Activated CD4-positive, alpha-beta memory T cell treated with anti-CD3 and anti-CD28 coated beads for 36 hours (primary cell): ENCODE data around the gene FBLN1. TPM values are rescaled to one million over a fixed set of nuclear protein-coding genes. Genes with fewer than 3 reads are reported as not detected.
"Not testable (repeated sequence)": the region's sequence is repeated elsewhere in the genome, so short reads cannot be mapped to it uniquely, and the experiment has no call there.

Source experiments
- CTCF ChIA-PET: fragments of 350-600 bp; sonication (Branson Sonifier 250); formaldehyde crosslinking; loops from one replicate; lab custom pipeline; 2021; ENCODE audit warnings: antibody characterized with exemption, inconsistent platforms; lab: Charles Lee
- POLR2A ChIA-PET: fragments of 350-600 bp; sonication (Branson Sonifier 250); formaldehyde crosslinking; loops from one replicate; lab custom pipeline; 2021; ENCODE audit warnings: antibody characterized with exemption; lab: Charles Lee
- DNase-seq: peaks from one replicate; pipeline ENCODE4 v3.0.0-alpha.2; 2020
- H3K27ac Mint-ChIP-seq: one replicate; pipeline ENCODE4 v1.8.0; 2021; ENCODE audit warnings: mixed read lengths
- H3K27me3 Mint-ChIP-seq: one replicate; pipeline ENCODE4 v1.8.0; 2021; ENCODE audit warnings: mixed read lengths
- H3K36me3 Mint-ChIP-seq: one replicate; pipeline ENCODE4 v1.8.0; 2021; ENCODE audit warnings: mixed read lengths
- H3K4me1 Mint-ChIP-seq: one replicate; pipeline ENCODE4 v1.8.0; 2021; ENCODE audit warnings: low read depth, mixed read lengths
- H3K4me3 Mint-ChIP-seq: one replicate; pipeline ENCODE4 v1.8.0; 2021; ENCODE audit warnings: mild to moderate bottlenecking, mixed read lengths
- H3K9me3 Mint-ChIP-seq: one replicate; pipeline ENCODE4 v1.8.0; 2021; ENCODE audit warnings: mixed read lengths
- intact Hi-C: fragments of 100-400 bp; cut with micrococcal nuclease; formaldehyde crosslinking; loops from one replicate; pipeline ENCODE4 v1.15.1; 2023
- total RNA-seq, 2 experiments: library from RNA; stranded (reverse); gene quantifications; one replicate each; pipeline ENCODE4 v1.2.3, GENCODE V29; 2021

The FBLN1 gene
- total RNA-seq, 2 experiments from 2014 or later, result not detected

GRCh38 chr22:45603619-45604018, 100.9 kb downstream of the FBLN1 start:
- ChIA-PET POLR2A (no interaction called here), CTCF (interaction anchor here (1.0 kb wide), 2 partner anchors 25 to 403 kb away, joined by 3 to 4 read pairs; no protein-coding TSS in a partner anchor)
- intact Hi-C loops, result no loop called here
- Mint-ChIP-seq H3K4me1 (peaks cover 3% of the 10 kb centered on the region), H3K27me3 (peaks cover 4% of the 10 kb centered on the region), H3K4me3 (no peak overlapping the region), H3K27ac (no peak overlapping the region), H3K36me3 (no peaks in the 10 kb centered on the region), H3K9me3 (no peaks in the 10 kb centered on the region)
- no peak for DNase-seq

- H3K27ac Mint-ChIP-seq, POLR2A ChIA-PET, H3K4me3 Mint-ChIP-seq: not testable (repeated sequence)
These were observed 105.4 kb downstream of the FBLN1 start for GRCh38 chr22:45608045-45608444.

GRCh38 chr22:45608763-45609180, 106.1 kb downstream of the FBLN1 start:
- ChIA-PET CTCF (interaction anchor here (0.9 kb wide), 1 partner anchor 36 kb away, joined by 3 read pairs; no protein-coding TSS in a partner anchor), POLR2A (interaction anchor here (0.5 kb wide), 1 partner anchor 126 kb away, joined by 6 read pairs; no protein-coding TSS in a partner anchor)
- intact Hi-C loops, result no loop called here
- Mint-ChIP-seq H3K36me3 (no peaks in the 10 kb centered on the region), H3K27me3 (no peaks in the 10 kb centered on the region), H3K4me3 (no peak overlapping the region), H3K9me3 (no peaks in the 10 kb centered on the region), H3K27ac (no peak overlapping the region), H3K4me1 (peaks cover 8% of the 10 kb centered on the region)
- peak; percentile 44 for DNase-seq

More at GRCh38 chr22:45608045-45608444, 105.4 kb downstream of the FBLN1 start:
- H3K27me3 Mint-ChIP-seq, DNase-seq, intact Hi-C loops, H3K9me3 Mint-ChIP-seq, H3K4me1 Mint-ChIP-seq, H3K36me3 Mint-ChIP-seq, CTCF ChIA-PET: not testable (repeated sequence)

GRCh38 chr22:45612451-45612901, 109.8 kb downstream of the FBLN1 start:
- H3K4me3 Mint-ChIP-seq, result no peak overlapping the region
- peak; percentile 57 for DNase-seq
- H3K9me3 Mint-ChIP-seq, result no peaks in the 10 kb centered on the region
- peak overlapping the region; percentile 61 for H3K27ac Mint-ChIP-seq
- ChIA-PET CTCF (no interaction called here), POLR2A (no interaction called here)
- H3K4me1 Mint-ChIP-seq, result peaks cover 8% of the 10 kb centered on the region
- intact Hi-C loops, result no loop called here
- H3K27me3 Mint-ChIP-seq, result no peaks in the 10 kb centered on the region
- H3K36me3 Mint-ChIP-seq, result no peaks in the 10 kb centered on the region

GRCh38 chr22:45612940-45613339, 110.3 kb downstream of the FBLN1 start:
- Mint-ChIP-seq H3K27ac (peak overlapping the region; percentile 61), H3K36me3 (no peaks in the 10 kb centered on the region), H3K4me1 (peaks cover 8% of the 10 kb centered on the region), H3K4me3 (no peak overlapping the region), H3K27me3 (no peaks in the 10 kb centered on the region), H3K9me3 (no peaks in the 10 kb centered on the region)
- intact Hi-C loops, result no loop called here
- ChIA-PET CTCF (no interaction called here), POLR2A (no interaction called here)
- DNase-seq, result no peak

- ChIA-PET POLR2A (no interaction called here), CTCF (no interaction called here)
- H3K4me3 Mint-ChIP-seq, result no peak overlapping the region
- no peaks in the 10 kb centered on the region for H3K9me3 Mint-ChIP-seq
- H3K27me3 Mint-ChIP-seq, result no peaks in the 10 kb centered on the region
- intact Hi-C loops, result no loop called here
- no peaks in the 10 kb centered on the region for H3K36me3 Mint-ChIP-seq
- DNase-seq, result no peak
- peaks cover 4% of the 10 kb centered on the region for H3K4me1 Mint-ChIP-seq
- H3K27ac Mint-ChIP-seq, result no peak overlapping the region
These were observed 112.7 kb downstream of the FBLN1 start for GRCh38 chr22:45615364-45615763.

GRCh38 chr22:45616432-45616831, 113.7 kb downstream of the FBLN1 start:
- CTCF ChIA-PET, result no interaction called here
- Mint-ChIP-seq H3K27ac (no peak overlapping the region), H3K9me3 (no peaks in the 10 kb centered on the region), H3K27me3 (no peaks in the 10 kb centered on the region), H3K4me3 (no peak overlapping the region), H3K36me3 (no peaks in the 10 kb centered on the region), H3K4me1 (peaks cover 4% of the 10 kb centered on the region)
- intact Hi-C loops, result no loop called here
- no peak for DNase-seq
- POLR2A ChIA-PET, result no interaction called here

GRCh38 chr22:45617948-45618347, 115.3 kb downstream of the FBLN1 start:
- intact Hi-C loops, result no loop called here
- Mint-ChIP-seq H3K4me3 (no peak overlapping the region), H3K4me1 (peaks cover 2% of the 10 kb centered on the region), H3K27ac (no peak overlapping the region), H3K27me3 (no peaks in the 10 kb centered on the region), H3K36me3 (no peaks in the 10 kb centered on the region), H3K9me3 (no peaks in the 10 kb centered on the region)
- ChIA-PET POLR2A (no interaction called here), CTCF (interaction anchor here (0.6 kb wide), 1 partner anchor 353 kb away, joined by 3 read pairs; no protein-coding TSS in a partner anchor)
- DNase-seq, result no peak

GRCh38 chr22:45620706-45621105, 118.0 kb downstream of the FBLN1 start:
- H3K4me1 Mint-ChIP-seq, result peaks cover 2% of the 10 kb centered on the region
- no peaks in the 10 kb centered on the region for H3K36me3 Mint-ChIP-seq
- peaks cover 5% of the 10 kb centered on the region for H3K27me3 Mint-ChIP-seq
- intact Hi-C loops, result no loop called here
- ChIA-PET POLR2A (no interaction called here), CTCF (no interaction called here)
- no peak for DNase-seq
- no peak overlapping the region for H3K4me3 Mint-ChIP-seq
- no peak overlapping the region for H3K27ac Mint-ChIP-seq
- peaks cover 4% of the 10 kb centered on the region for H3K9me3 Mint-ChIP-seq

- no peak overlapping the region for H3K27ac Mint-ChIP-seq
- POLR2A ChIA-PET, result no interaction called here
- CTCF ChIA-PET, result no interaction called here
These were observed 119.3 kb downstream of the FBLN1 start for GRCh38 chr22:45621836-45622600.

GRCh38 chr22:45623464-45624145, 120.9 kb downstream of the FBLN1 start:
- H3K4me3 Mint-ChIP-seq, DNase-seq, H3K36me3 Mint-ChIP-seq, POLR2A ChIA-PET, intact Hi-C loops, H3K9me3 Mint-ChIP-seq, H3K27me3 Mint-ChIP-seq, H3K4me1 Mint-ChIP-seq, H3K27ac Mint-ChIP-seq, CTCF ChIA-PET: not testable (repeated sequence)

More at GRCh38 chr22:45621836-45622600, 119.3 kb downstream of the FBLN1 start:
- H3K36me3 Mint-ChIP-seq, result no peaks in the 10 kb centered on the region
- intact Hi-C loops, result no loop called here
- H3K9me3 Mint-ChIP-seq, result peaks cover 4% of the 10 kb centered on the region
- peaks cover 6% of the 10 kb centered on the region for H3K27me3 Mint-ChIP-seq
- peaks cover 2% of the 10 kb centered on the region for H3K4me1 Mint-ChIP-seq
- DNase-seq, result no peak
- H3K4me3 Mint-ChIP-seq, result no peak overlapping the region

- H3K27ac Mint-ChIP-seq, result no peak overlapping the region
- no peak for DNase-seq
- ChIA-PET POLR2A (no interaction called here), CTCF (interaction anchor here (0.7 kb wide), 1 partner anchor 20 kb away, joined by 3 read pairs; no protein-coding TSS in a partner anchor)
- H3K4me1 Mint-ChIP-seq, result no peaks in the 10 kb centered on the region
- peaks cover 12% of the 10 kb centered on the region for H3K27me3 Mint-ChIP-seq
- H3K36me3 Mint-ChIP-seq, result no peaks in the 10 kb centered on the region
- peaks cover 4% of the 10 kb centered on the region for H3K9me3 Mint-ChIP-seq
- H3K4me3 Mint-ChIP-seq, result no peak overlapping the region
- intact Hi-C loops, result no loop called here
These were observed 123.5 kb downstream of the FBLN1 start for GRCh38 chr22:45626198-45626651.
